ENCODE results near the gene ZDHHC22.

DNA sequence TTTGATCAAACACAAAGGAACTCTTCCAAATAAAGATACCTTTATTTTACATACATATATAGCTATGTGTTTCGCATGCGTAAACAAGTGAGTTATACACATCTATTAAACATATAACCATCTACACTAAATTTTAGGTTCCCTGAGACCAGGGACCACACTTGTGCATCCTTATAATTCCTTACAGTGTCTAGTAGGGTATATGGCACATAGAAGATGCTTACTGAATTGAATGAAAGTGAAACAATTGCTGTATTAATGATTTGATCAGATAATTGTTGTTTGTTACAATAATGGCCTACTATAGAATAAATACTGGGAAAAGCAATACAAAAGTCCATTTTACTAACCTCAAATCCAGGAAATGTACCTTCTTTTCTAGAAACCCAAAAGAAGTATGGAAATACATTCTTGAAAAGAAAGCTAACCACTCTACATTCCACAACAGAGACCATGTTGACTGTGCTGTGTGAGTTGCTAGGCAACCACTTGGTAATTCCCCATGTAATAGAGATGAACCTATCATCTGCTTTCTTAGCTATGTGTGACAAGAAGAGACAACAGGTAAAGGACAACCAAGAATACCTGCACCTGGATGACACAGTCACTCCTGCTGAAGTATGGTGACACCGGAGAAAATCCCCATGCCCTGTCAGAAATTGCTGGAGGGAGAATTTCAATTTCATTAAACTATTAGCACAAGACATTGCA, 55.4 kb downstream of the ZDHHC22 start:
- TF ChIP-seq, protein P1, sequence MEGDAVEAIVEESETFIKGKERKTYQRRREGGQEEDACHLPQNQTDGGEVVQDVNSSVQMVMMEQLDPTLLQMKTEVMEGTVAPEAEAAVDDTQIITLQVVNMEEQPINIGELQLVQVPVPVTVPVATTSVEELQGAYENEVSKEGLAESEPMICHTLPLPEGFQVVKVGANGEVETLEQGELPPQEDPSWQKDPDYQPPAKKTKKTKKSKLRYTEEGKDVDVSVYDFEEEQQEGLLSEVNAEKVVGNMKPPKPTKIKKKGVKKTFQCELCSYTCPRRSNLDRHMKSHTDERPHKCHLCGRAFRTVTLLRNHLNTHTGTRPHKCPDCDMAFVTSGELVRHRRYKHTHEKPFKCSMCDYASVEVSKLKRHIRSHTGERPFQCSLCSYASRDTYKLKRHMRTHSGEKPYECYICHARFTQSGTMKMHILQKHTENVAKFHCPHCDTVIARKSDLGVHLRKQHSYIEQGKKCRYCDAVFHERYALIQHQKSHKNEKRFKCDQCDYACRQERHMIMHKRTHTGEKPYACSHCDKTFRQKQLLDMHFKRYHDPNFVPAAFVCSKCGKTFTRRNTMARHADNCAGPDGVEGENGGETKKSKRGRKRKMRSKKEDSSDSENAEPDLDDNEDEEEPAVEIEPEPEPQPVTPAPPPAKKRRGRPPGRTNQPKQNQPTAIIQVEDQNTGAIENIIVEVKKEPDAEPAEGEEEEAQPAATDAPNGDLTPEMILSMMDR (IDR thresholded peaks at IDR 0.05; ENCODE audit: insufficient read depth, low read length, poor library complexity, severe bottlenecking) = no peak
- TF ChIP-seq EZH2phosphoT487 (conservative IDR thresholded peaks at IDR 0.05; ENCODE audit: low read length) = no peak
